IPS-18a (cell line): Measurements from ENCODE around the gene ZMAT3.

Experiments used
- H3K27ac ChIP-seq: one replicate; pipeline ENCODE4 v1.5.1; 2013; ENCODE audit warnings: low read length
- H3K27me3 ChIP-seq: one replicate; pipeline ENCODE4 v1.6.1; 2013; ENCODE audit warnings: mild to moderate bottlenecking, low read length; ENCODE audit not compliant: control insufficient read depth, insufficient read depth
- H3K36me3 ChIP-seq: one replicate; pipeline ENCODE4 v1.6.1; 2013; ENCODE audit warnings: low read depth, low read length; ENCODE audit not compliant: control insufficient read depth
- H3K4me1 ChIP-seq: one replicate; pipeline ENCODE4 v1.6.1; 2013; ENCODE audit warnings: low read depth, low read length; ENCODE audit not compliant: control insufficient read depth
- H3K4me3 ChIP-seq: one replicate; pipeline ENCODE4 v1.5.1; 2013; ENCODE audit warnings: low read length
- H3K9ac ChIP-seq: one replicate; pipeline ENCODE4 v1.6.1; 2013; ENCODE audit warnings: mild to moderate bottlenecking, low read length, moderate library complexity
- H3K9me3 ChIP-seq: one replicate; pipeline ENCODE4 v1.6.1; 2013; ENCODE audit warnings: low read depth, low read length; ENCODE audit not compliant: control insufficient read depth

Gene ZMAT3

GRCh38 chr3:179083977-179084376 lies 12.4 kb upstream of the ZMAT3 start:
- H3K36me3 ChIP-seq, result no peaks in the 10 kb centered on the region
- no peaks in the 10 kb centered on the region for H3K27me3 ChIP-seq
- H3K9me3 ChIP-seq, result no peaks in the 10 kb centered on the region
- peak overlapping the region; percentile 18 for H3K9ac ChIP-seq
- peaks cover 14% of the 10 kb centered on the region for H3K4me1 ChIP-seq
- H3K4me3 ChIP-seq, result no peak overlapping the region
- H3K27ac ChIP-seq, result peak overlapping the region; percentile 30

- peaks cover 14% of the 10 kb centered on the region for H3K4me1 ChIP-seq
- no peaks in the 10 kb centered on the region for H3K9me3 ChIP-seq
- H3K27me3 ChIP-seq, result no peaks in the 10 kb centered on the region
- H3K4me3 ChIP-seq, result no peak overlapping the region
- no peak overlapping the region for H3K9ac ChIP-seq
- H3K36me3 ChIP-seq, result no peaks in the 10 kb centered on the region
- H3K27ac ChIP-seq, result no peak overlapping the region
Observed at GRCh38 chr3:179082416-179082815, 10.8 kb upstream of the ZMAT3 start.

GRCh38 chr3:179081885-179082284 lies 10.3 kb upstream of the ZMAT3 start:
- no peaks in the 10 kb centered on the region for H3K27me3 ChIP-seq
- H3K4me1 ChIP-seq, result peaks cover 14% of the 10 kb centered on the region
- no peak overlapping the region for H3K4me3 ChIP-seq
- H3K9me3 ChIP-seq, result no peaks in the 10 kb centered on the region
- H3K36me3 ChIP-seq, result no peaks in the 10 kb centered on the region
- no peak overlapping the region for H3K27ac ChIP-seq
- H3K9ac ChIP-seq, result no peak overlapping the region

- H3K4me1 ChIP-seq, result peaks cover 14% of the 10 kb centered on the region
- no peak overlapping the region for H3K4me3 ChIP-seq
- H3K9ac ChIP-seq, result no peak overlapping the region
- no peak overlapping the region for H3K27ac ChIP-seq
- no peaks in the 10 kb centered on the region for H3K27me3 ChIP-seq
- no peaks in the 10 kb centered on the region for H3K9me3 ChIP-seq
- H3K36me3 ChIP-seq, result no peaks in the 10 kb centered on the region
Observed at GRCh38 chr3:179079537-179079936, 7.9 kb upstream of the ZMAT3 start.

- Histone ChIP-seq H3K9me3 (no peaks in the 10 kb centered on the region), H3K27me3 (no peaks in the 10 kb centered on the region), H3K27ac (no peak overlapping the region), H3K9ac (no peak overlapping the region), H3K4me1 (peaks cover 4% of the 10 kb centered on the region), H3K36me3 (no peaks in the 10 kb centered on the region), H3K4me3 (no peak overlapping the region)
Observed at GRCh38 chr3:179076243-179077027, 4.8 kb upstream of the ZMAT3 start.

- peaks cover 10% of the 10 kb centered on the region for H3K27me3 ChIP-seq
- H3K36me3 ChIP-seq, result no peaks in the 10 kb centered on the region
- no peak overlapping the region for H3K4me3 ChIP-seq
- no peak overlapping the region for H3K9ac ChIP-seq
- H3K4me1 ChIP-seq, result peaks cover 8% of the 10 kb centered on the region
- H3K9me3 ChIP-seq, result no peaks in the 10 kb centered on the region
- no peak overlapping the region for H3K27ac ChIP-seq
Observed at GRCh38 chr3:179074656-179075055, 3.0 kb upstream of the ZMAT3 start.

DNA sequence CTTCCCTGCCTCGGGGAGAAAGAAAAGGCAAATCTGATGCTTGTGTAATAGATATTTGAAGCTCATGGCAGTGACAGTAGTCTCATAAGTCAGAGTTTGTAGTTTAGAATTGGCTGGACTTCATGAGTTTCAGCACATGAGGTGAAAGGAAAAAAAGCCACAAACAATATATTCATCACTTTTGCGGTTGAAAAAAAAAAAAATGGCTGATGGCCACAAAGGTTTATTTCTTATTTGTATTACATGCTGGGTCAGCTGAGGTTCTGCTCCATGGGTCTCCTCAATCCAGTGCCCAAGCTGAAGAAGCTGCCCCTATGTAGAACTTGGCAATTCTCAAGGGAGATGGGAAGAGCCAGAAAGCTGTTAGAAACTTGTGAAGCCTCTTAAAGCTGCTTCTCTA lies 2.2 kb upstream of the ZMAT3 start:
- H3K9me3 ChIP-seq, result no peaks in the 10 kb centered on the region
- no peaks in the 10 kb centered on the region for H3K36me3 ChIP-seq
- peaks cover 10% of the 10 kb centered on the region for H3K27me3 ChIP-seq
- no peak overlapping the region for H3K9ac ChIP-seq
- H3K27ac ChIP-seq, result no peak overlapping the region
- H3K4me3 ChIP-seq, result no peak overlapping the region
- H3K4me1 ChIP-seq, result peaks cover 8% of the 10 kb centered on the region

GRCh38 chr3:179072100-179072438 lies 460 bp upstream of the ZMAT3 start:
- Histone ChIP-seq H3K9ac (peak overlapping the region; percentile 57), H3K27me3 (peaks cover 10% of the 10 kb centered on the region), H3K4me3 (peak overlapping the region; percentile 93), H3K36me3 (peaks cover 1% of the 10 kb centered on the region), H3K27ac (no peak overlapping the region), H3K9me3 (no peaks in the 10 kb centered on the region), H3K4me1 (peaks cover 8% of the 10 kb centered on the region)

GRCh38 chr3:179071027-179071322 lies 634 bp downstream of the ZMAT3 start:
- Histone ChIP-seq H3K4me3 (peak overlapping the region; percentile 93), H3K4me1 (peaks cover 8% of the 10 kb centered on the region), H3K27me3 (peaks cover 10% of the 10 kb centered on the region), H3K27ac (no peak overlapping the region), H3K9me3 (no peaks in the 10 kb centered on the region), H3K36me3 (peaks cover 3% of the 10 kb centered on the region), H3K9ac (peak overlapping the region; percentile 57)

GRCh38 chr3:179069762-179070390 lies 1.7 kb downstream of the ZMAT3 start:
- H3K4me1 ChIP-seq, result peaks cover 8% of the 10 kb centered on the region
- no peak overlapping the region for H3K27ac ChIP-seq
- no peak overlapping the region for H3K9ac ChIP-seq
- no peaks in the 10 kb centered on the region for H3K9me3 ChIP-seq
- H3K36me3 ChIP-seq, result peaks cover 3% of the 10 kb centered on the region
- peaks cover 10% of the 10 kb centered on the region for H3K27me3 ChIP-seq
- no peak overlapping the region for H3K4me3 ChIP-seq

- H3K4me3 ChIP-seq, result no peak overlapping the region
- peaks cover 10% of the 10 kb centered on the region for H3K27me3 ChIP-seq
- H3K9me3 ChIP-seq, result no peaks in the 10 kb centered on the region
- no peak overlapping the region for H3K9ac ChIP-seq
- peaks cover 8% of the 10 kb centered on the region for H3K4me1 ChIP-seq
- H3K27ac ChIP-seq, result no peak overlapping the region
- H3K36me3 ChIP-seq, result peaks cover 3% of the 10 kb centered on the region
Observed at GRCh38 chr3:179068779-179069530, 2.7 kb downstream of the ZMAT3 start.
